Measurements from ENCODE around the gene THADA. TPM values are rescaled to one million over a fixed set of nuclear protein-coding genes. Genes with fewer than 3 reads are reported as not detected.

THADA gene
- total and polyA plus RNA-seq, 2 donors (not counting 1 experiment from before 2014, with no cell fraction given) = 9.2 to 36.2 TPM

GRCh38 chr2:43292851-43293743 lies 302.7 kb downstream of the THADA start:
- no peaks in the 10 kb centered on the region for H4K20me1 ChIP-seq (ENCODE audit: control insufficient read depth, extremely low read depth, insufficient read depth, low read length)
- no peaks in the 10 kb centered on the region for H3K9me3 ChIP-seq (ENCODE audit: control insufficient read depth, insufficient read depth, low read depth, low read length)
- H3K4me3 ChIP-seq (replicated peaks in 1 of 4; ENCODE audit: control extremely low read depth in 1 of 4, insufficient read depth in 1 of 4, low read depth in 3 of 4, low read length in 4 of 4) = no peak overlapping the region
- no peak for TF ChIP-seq CTCF (conservative IDR thresholded peaks at IDR 0.05 in 1 of 2, IDR thresholded peaks at IDR 0.05 in 1 of 2; ENCODE audit: low read depth in 1 of 2, low read length in 2 of 2)
- TF ChIP-seq EZH2 (IDR thresholded peaks at IDR 0.05; ENCODE audit: low read length, missing control alignments) = no peak
- H3K79me2 ChIP-seq (ENCODE audit: control insufficient read depth, insufficient read depth, low read length) = no peaks in the 10 kb centered on the region
- no peaks in the 10 kb centered on the region for H3K27me3 ChIP-seq (ENCODE audit: control insufficient read depth, insufficient read depth, low read length)
- peaks cover 14% of the 10 kb centered on the region for H3K4me1 ChIP-seq (ENCODE audit: control insufficient read depth, extremely low read depth, insufficient read depth, low read length)
- no peaks in the 10 kb centered on the region for H3K36me3 ChIP-seq (ENCODE audit: control insufficient read depth, insufficient read depth, low read length)
- no peak overlapping the region for H2AFZ ChIP-seq (ENCODE audit: low read length)
- no peak overlapping the region for H3K9ac ChIP-seq (ENCODE audit: insufficient read depth, low read length)
- no peak for DNase-seq (ENCODE audit: low read depth in 2 of 2)
- no peak overlapping the region for H3K4me2 ChIP-seq (ENCODE audit: extremely low read depth, insufficient read depth, low read length)
- H3K27ac ChIP-seq (ENCODE audit: insufficient read depth, low read length) = peak overlapping the region; percentile 60

GRCh38 chr2:43292297-43292696 lies 303.5 kb downstream of the THADA start:
- Histone ChIP-seq H3K9ac (ENCODE audit: insufficient read depth, low read length) (no peak overlapping the region), H3K79me2 (ENCODE audit: control insufficient read depth, insufficient read depth, low read length) (no peaks in the 10 kb centered on the region), H3K4me3 (replicated peaks in 1 of 4; ENCODE audit: control extremely low read depth in 1 of 4, insufficient read depth in 1 of 4, low read depth in 3 of 4, low read length in 4 of 4) (no peak overlapping the region), H3K27ac (ENCODE audit: insufficient read depth, low read length) (no peak overlapping the region), H3K36me3 (ENCODE audit: control insufficient read depth, insufficient read depth, low read length) (no peaks in the 10 kb centered on the region), H3K4me2 (ENCODE audit: extremely low read depth, insufficient read depth, low read length) (no peak overlapping the region), H3K27me3 (ENCODE audit: control insufficient read depth, insufficient read depth, low read length) (no peaks in the 10 kb centered on the region), H3K9me3 (ENCODE audit: control insufficient read depth, insufficient read depth, low read depth, low read length) (no peaks in the 10 kb centered on the region), H2AFZ (ENCODE audit: low read length) (no peak overlapping the region), H4K20me1 (ENCODE audit: control insufficient read depth, extremely low read depth, insufficient read depth, low read length) (no peaks in the 10 kb centered on the region), H3K4me1 (ENCODE audit: control insufficient read depth, extremely low read depth, insufficient read depth, low read length) (peaks cover 14% of the 10 kb centered on the region)
- TF ChIP-seq EZH2 (IDR thresholded peaks at IDR 0.05; ENCODE audit: low read length, missing control alignments) (no peak), CTCF (conservative IDR thresholded peaks at IDR 0.05 in 1 of 2, IDR thresholded peaks at IDR 0.05 in 1 of 2; ENCODE audit: low read depth in 1 of 2, low read length in 2 of 2) (no peak)
- no peak for DNase-seq (ENCODE audit: low read depth in 2 of 2)

- Histone ChIP-seq H3K27ac (ENCODE audit: insufficient read depth, low read length) (no peak overlapping the region), H3K36me3 (ENCODE audit: control insufficient read depth, insufficient read depth, low read length) (no peaks in the 10 kb centered on the region), H3K27me3 (ENCODE audit: control insufficient read depth, insufficient read depth, low read length) (no peaks in the 10 kb centered on the region), H3K4me2 (ENCODE audit: extremely low read depth, insufficient read depth, low read length) (no peak overlapping the region), H4K20me1 (ENCODE audit: control insufficient read depth, extremely low read depth, insufficient read depth, low read length) (no peaks in the 10 kb centered on the region), H3K79me2 (ENCODE audit: control insufficient read depth, insufficient read depth, low read length) (no peaks in the 10 kb centered on the region), H3K9ac (ENCODE audit: insufficient read depth, low read length) (no peak overlapping the region), H3K4me3 (replicated peaks in 1 of 4; ENCODE audit: control extremely low read depth in 1 of 4, insufficient read depth in 1 of 4, low read depth in 3 of 4, low read length in 4 of 4) (no peak overlapping the region), H3K4me1 (ENCODE audit: control insufficient read depth, extremely low read depth, insufficient read depth, low read length) (peaks cover 9% of the 10 kb centered on the region), H3K9me3 (ENCODE audit: control insufficient read depth, insufficient read depth, low read depth, low read length) (no peaks in the 10 kb centered on the region), H2AFZ (ENCODE audit: low read length) (no peak overlapping the region)
- TF ChIP-seq EZH2 (IDR thresholded peaks at IDR 0.05; ENCODE audit: low read length, missing control alignments) (no peak), CTCF (conservative IDR thresholded peaks at IDR 0.05 in 1 of 2, IDR thresholded peaks at IDR 0.05 in 1 of 2; ENCODE audit: low read depth in 1 of 2, low read length in 2 of 2) (no peak)
- no peak for DNase-seq (ENCODE audit: low read depth in 2 of 2)
These were observed 306.5 kb downstream of the THADA start for GRCh38 chr2:43289331-43289730.
